Type B pancreatic cell (in vitro differentiated cells): ENCODE measurements around the gene KAZALD1. TPM values are rescaled to one million over a fixed set of nuclear protein-coding genes. Genes with fewer than 3 reads are reported as not detected.

Source experiments
- DNase-seq: peaks from one replicate; pipeline ENCODE4 v3.0.0; 2021; ENCODE audit warnings: mixed read lengths; ENCODE audit not compliant: unreplicated experiment; ENCODE audit errors: extremely low spot score
- H3K27ac Mint-ChIP-seq: 2 replicates; pipeline ENCODE4 v1.8.0; 2021; ENCODE audit warnings: mild to moderate bottlenecking, mixed read lengths
- H3K27me3 Mint-ChIP-seq: 2 replicates; pipeline ENCODE4 v1.8.0; 2021; ENCODE audit warnings: mixed read lengths
- H3K36me3 Mint-ChIP-seq: 2 replicates; pipeline ENCODE4 v1.8.0; 2021; ENCODE audit warnings: mixed read lengths
- H3K4me1 Mint-ChIP-seq: one replicate; pipeline ENCODE4 v1.8.0; 2021; ENCODE audit warnings: mixed read lengths; ENCODE audit not compliant: unreplicated experiment
- H3K4me3 Mint-ChIP-seq: 2 replicates; pipeline ENCODE4 v1.8.0; 2021; ENCODE audit warnings: mild to moderate bottlenecking, mixed read lengths
- H3K9me3 Mint-ChIP-seq: 2 replicates; pipeline ENCODE4 v1.8.0; 2021; ENCODE audit warnings: mixed read lengths
- total RNA-seq: library from RNA; stranded (reverse); gene quantifications from 2 replicates; pipeline ENCODE4 v1.2.1, GENCODE V29; 2021; ENCODE audit warnings: low replicate concordance
- TF ChIP-seq, protein P1 (sequence below): fragments of 200-600 bp; sonication (generic); conservative IDR thresholded peaks from 2 replicates; pipeline ENCODE4 v1.5.0; 2021; ENCODE audit warnings: antibody characterized with exemption, mild to moderate bottlenecking

KAZALD1 gene
- total RNA-seq, 1 donor from 2014 or later = 17.1 TPM

GRCh38 chr10:101090597-101090996 lies 28.8 kb downstream of the KAZALD1 start:
- no peaks in the 10 kb centered on the region for H3K36me3 Mint-ChIP-seq
- H3K9me3 Mint-ChIP-seq = no peaks in the 10 kb centered on the region
- no peak overlapping the region for H3K4me3 Mint-ChIP-seq
- peaks cover 91% of the 10 kb centered on the region for H3K27me3 Mint-ChIP-seq
- peaks cover 16% of the 10 kb centered on the region for H3K4me1 Mint-ChIP-seq
- no peak overlapping the region for H3K27ac Mint-ChIP-seq
- DNase-seq = no peak
- TF ChIP-seq, protein P1, sequence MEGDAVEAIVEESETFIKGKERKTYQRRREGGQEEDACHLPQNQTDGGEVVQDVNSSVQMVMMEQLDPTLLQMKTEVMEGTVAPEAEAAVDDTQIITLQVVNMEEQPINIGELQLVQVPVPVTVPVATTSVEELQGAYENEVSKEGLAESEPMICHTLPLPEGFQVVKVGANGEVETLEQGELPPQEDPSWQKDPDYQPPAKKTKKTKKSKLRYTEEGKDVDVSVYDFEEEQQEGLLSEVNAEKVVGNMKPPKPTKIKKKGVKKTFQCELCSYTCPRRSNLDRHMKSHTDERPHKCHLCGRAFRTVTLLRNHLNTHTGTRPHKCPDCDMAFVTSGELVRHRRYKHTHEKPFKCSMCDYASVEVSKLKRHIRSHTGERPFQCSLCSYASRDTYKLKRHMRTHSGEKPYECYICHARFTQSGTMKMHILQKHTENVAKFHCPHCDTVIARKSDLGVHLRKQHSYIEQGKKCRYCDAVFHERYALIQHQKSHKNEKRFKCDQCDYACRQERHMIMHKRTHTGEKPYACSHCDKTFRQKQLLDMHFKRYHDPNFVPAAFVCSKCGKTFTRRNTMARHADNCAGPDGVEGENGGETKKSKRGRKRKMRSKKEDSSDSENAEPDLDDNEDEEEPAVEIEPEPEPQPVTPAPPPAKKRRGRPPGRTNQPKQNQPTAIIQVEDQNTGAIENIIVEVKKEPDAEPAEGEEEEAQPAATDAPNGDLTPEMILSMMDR = no peak

DNA sequence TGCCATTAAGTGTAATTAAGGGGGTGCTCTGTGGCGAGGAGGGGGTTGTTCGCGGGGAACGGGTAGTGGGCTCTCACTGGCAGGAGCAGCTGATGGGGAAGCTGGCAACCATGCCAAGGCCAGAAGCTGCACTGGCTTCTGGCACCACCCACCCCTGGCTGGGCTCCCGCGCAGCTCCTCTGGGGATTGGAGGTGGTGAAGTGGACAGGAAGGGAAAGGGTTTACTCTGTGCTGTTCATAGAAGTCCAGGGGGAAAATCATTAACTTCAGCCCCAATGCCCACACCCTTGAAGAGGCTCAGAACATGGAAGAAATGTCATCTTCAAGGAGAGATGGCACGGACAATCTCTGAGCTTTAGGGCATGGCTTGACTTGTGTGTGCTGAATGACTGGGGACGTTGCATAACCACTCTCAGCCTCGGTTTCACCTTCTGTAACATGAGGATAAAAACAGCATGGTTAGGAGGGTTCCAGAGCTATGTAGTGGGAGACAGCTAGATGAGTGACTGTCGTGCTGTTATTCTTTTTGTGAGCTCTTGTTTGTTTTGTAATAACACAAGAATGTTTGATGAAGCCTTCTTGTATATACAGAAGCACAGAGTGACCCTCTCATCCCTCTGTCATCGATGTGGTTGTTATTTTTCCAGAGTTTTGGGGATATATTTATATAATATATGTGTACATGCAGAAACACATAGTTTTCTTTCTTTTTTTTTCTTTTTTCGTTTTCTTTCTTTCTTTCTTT lies 29.9 kb downstream of the KAZALD1 start:
- no peak for DNase-seq
- Mint-ChIP-seq H3K4me1 (peaks cover 18% of the 10 kb centered on the region), H3K4me3 (no peak overlapping the region), H3K27ac (no peak overlapping the region), H3K27me3 (peaks cover 82% of the 10 kb centered on the region), H3K36me3 (no peaks in the 10 kb centered on the region), H3K9me3 (no peaks in the 10 kb centered on the region)
- TF ChIP-seq, protein P1 = no peak

DNA sequence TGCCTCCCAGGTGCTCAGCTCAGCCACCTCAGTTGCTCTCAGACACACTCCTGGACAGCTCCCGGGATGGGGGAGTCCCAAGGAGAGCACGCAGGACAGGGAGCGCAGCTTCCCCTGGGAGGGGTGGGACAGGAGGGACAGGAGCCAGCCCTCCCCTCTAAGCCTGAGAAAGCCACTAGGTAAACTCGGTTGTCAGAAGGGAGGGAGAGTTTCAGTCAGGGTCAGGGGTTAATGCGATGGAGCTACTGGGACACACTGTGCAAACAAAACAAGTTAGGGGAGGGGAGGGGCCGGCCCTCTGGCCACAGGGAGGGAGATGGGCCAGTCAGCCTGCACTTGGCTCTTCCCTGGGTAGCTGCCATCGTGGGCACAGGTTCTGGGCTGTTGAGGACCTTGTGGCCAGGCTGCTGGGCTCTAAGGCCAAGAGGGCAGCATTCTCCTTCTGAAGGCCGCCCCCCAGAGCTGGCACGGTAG lies 31.1 kb downstream of the KAZALD1 start:
- H3K4me1 Mint-ChIP-seq = peaks cover 18% of the 10 kb centered on the region
- TF ChIP-seq, protein P1 = no peak
- H3K4me3 Mint-ChIP-seq = no peak overlapping the region
- no peaks in the 10 kb centered on the region for H3K9me3 Mint-ChIP-seq
- H3K27ac Mint-ChIP-seq = no peak overlapping the region
- peaks cover 76% of the 10 kb centered on the region for H3K27me3 Mint-ChIP-seq
- DNase-seq = no peak
- no peaks in the 10 kb centered on the region for H3K36me3 Mint-ChIP-seq

DNA sequence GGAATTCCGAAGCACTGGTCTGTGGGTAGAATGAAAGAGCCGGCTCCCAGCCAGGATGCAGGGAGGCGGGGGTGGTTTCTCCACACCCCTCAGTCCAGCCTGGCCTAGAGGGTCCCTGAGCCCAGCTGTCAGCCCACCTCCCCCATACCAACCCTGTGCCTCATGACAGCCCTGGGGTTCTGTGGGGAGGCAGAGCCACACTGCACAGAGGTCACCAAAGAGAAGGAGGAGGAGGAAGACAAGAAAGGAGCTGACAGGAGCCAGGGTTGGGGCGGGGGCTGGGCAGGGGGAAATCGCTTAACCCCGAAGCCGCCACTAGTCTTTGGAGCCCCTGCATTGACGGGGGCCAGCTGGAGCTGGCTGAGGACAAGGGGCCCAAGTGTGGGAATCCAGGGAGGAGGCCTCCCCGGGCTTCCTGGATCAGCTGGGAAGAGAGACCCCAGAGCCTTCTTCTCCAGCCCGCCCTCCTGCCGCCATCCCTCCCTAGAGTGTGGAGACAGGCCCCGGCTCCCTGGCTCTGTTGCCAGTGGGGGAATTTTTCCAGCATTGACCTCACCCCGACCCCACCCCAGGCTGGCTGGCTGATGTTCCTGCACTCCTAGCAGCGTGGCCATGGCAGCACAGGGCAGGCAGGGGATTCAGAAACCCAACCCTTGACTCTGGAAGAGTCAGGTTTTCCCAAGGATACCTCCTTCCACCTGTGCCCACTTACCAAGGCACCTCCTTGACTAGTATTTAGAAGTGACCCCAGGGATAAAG lies 32.5 kb downstream of the KAZALD1 start:
- H3K9me3 Mint-ChIP-seq = no peaks in the 10 kb centered on the region
- no peak for DNase-seq

DNA sequence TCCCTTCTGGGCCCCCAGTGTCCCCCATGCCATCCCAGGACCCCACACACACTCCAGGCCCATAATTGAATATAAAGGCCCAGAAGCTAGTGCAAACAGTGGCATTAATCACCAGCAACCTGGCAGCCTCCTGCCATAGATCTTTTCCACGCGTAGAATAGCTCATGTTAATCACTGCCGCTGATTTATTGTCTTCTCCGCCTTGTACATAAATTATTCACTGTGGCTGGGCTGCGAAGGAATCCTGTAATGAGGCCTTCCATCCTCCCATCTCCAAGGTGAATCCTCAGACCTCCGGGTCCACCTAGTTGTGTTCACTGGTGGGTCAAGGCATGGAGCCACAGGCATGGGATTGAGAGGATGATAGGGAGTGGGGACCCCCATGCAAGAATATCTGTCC lies 33.2 kb downstream of the KAZALD1 start:
- TF ChIP-seq, protein P1 = no peak
- Mint-ChIP-seq H3K27ac (no peak overlapping the region), H3K9me3 (peaks cover 5% of the 10 kb centered on the region), H3K4me3 (no peak overlapping the region), H3K4me1 (peaks cover 18% of the 10 kb centered on the region), H3K36me3 (no peaks in the 10 kb centered on the region), H3K27me3 (peaks cover 74% of the 10 kb centered on the region)
- no peak for DNase-seq

More for the DNA sequence above, 32.5 kb downstream of the KAZALD1 start:
- H3K27me3 Mint-ChIP-seq = peaks cover 72% of the 10 kb centered on the region
- TF ChIP-seq, protein P1 = no peak
- no peaks in the 10 kb centered on the region for H3K36me3 Mint-ChIP-seq
- H3K4me1 Mint-ChIP-seq = peaks cover 18% of the 10 kb centered on the region
- no peak overlapping the region for H3K4me3 Mint-ChIP-seq
- H3K27ac Mint-ChIP-seq = no peak overlapping the region
